Measurements from ENCODE around the gene PXDC1. TPM values are rescaled to one million over a fixed set of nuclear protein-coding genes. Genes with fewer than 3 reads are reported as not detected.

PXDC1 gene
- total RNA-seq, 1 donor from 2014 or later = 0.30 TPM

DNA sequence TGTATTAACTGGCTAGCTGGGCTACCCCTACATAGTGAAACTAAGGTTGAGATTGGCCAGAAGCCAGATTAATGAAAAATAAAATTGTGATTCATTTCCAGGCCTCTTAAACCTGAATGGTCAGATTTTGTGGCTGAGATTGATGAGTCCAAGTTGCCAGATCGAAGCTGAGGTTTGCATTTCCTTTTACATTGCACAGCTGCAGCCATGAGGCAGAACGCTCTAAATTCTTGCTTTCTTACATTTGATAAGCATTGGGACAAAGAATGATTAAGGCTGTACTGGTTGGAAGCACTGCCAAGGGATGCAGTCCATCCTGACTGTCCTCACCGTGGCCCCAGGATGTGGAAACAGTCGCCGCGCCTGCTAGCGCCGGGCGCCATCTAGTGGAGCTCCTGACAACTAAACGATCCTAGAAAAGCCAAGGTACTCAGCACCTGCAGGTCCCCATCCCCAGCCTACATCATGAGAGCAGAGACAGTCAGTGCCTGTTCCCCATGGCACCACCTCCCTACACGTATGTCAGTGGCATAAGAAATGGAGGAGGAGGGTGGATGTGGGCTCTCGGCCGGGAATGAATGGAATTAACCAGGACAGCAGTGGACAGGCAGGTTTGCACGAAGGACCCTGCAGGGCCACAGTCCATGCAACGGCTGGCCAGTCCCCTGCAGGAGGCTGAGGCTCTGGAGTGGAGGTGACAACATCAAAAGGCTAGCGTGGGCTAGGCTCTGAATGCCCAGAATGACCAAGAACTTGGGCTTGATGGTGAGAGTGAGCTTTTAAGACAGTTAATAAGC, 19.0 kb downstream of the PXDC1 start:
- H3K27ac Mint-ChIP-seq = no peak overlapping the region
- H3K9me3 Mint-ChIP-seq = no peaks in the 10 kb centered on the region
- H3K4me3 Mint-ChIP-seq = no peak overlapping the region
- no peaks in the 10 kb centered on the region for H3K36me3 Mint-ChIP-seq (ENCODE audit: low read depth)
- H3K4me1 Mint-ChIP-seq = peaks cover 2% of the 10 kb centered on the region
- H3K27me3 Mint-ChIP-seq = peaks cover 9% of the 10 kb centered on the region
- peak; percentile 88 for DNase-seq
- intact Hi-C loops (cut with micrococcal nuclease) = loop anchor here (1.0 to 2.0 kb wide), 2 partner anchors 453 to 606 kb away; no protein-coding TSS in a partner anchor

DNA sequence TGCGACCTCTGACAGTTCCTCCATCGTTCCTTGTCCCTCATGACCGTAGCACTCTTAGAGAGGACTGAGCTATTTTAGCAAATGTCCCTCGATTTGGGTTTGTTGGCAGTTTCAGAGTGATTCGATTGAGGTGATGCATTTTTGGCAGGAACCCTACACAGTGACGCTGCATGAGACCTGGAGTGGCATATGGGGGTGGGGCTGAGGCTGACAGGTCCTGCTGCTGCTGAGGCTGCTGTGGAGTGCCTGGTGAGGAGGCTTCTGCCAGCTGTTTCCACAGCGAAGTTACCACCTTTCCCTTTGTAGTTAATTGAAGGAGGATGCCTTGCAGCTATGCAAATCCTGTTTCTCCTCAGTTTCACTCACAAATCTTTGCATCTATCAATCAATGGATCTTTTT, 19.8 kb downstream of the PXDC1 start:
- Mint-ChIP-seq H3K27me3 (peaks cover 9% of the 10 kb centered on the region), H3K4me1 (peaks cover 2% of the 10 kb centered on the region), H3K4me3 (no peak overlapping the region), H3K9me3 (no peaks in the 10 kb centered on the region), H3K27ac (no peak overlapping the region), H3K36me3 (ENCODE audit: low read depth) (no peaks in the 10 kb centered on the region)
- DNase-seq = no peak
- intact Hi-C loops (cut with micrococcal nuclease) = loop anchor here (1.0 to 2.0 kb wide), 2 partner anchors 452 to 605 kb away; no protein-coding TSS in a partner anchor

DNA sequence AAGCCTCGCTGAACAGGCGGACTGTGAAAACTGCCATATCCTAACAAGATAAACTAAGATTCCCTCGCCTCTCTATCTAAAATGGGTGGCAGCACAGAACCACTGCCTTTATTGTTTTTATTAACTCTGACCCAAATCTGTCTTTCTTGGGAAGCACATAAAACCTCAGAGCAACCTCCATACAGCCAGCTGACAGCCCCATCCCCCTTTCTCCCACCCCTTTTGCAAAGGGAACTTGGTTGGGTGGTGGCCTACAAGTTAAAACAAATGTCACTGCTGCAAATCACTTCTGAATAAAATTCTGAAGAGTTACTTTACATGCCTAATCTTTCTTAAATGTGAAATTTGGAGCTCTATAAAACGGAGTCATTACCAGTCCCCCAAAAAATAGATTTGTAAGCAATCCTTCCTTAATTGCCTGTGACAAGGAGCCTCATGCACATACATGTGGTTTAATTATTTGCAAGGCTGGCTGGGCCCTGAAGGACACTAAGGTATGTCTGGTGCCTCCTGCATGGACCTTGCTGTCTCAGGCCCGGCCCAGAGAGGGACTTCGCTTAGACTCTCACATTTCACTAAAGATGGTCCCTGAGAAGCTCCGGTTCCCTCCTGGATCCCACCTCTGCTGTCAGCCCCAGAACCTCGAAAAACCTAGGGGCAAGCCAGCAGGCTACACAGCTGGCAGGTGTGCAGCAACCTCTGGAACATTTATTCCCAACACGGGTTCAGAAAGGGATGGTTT, 21.7 kb downstream of the PXDC1 start:
- H3K27me3 Mint-ChIP-seq = peaks cover 9% of the 10 kb centered on the region
- no peaks in the 10 kb centered on the region for H3K36me3 Mint-ChIP-seq (ENCODE audit: low read depth)
- peaks cover 2% of the 10 kb centered on the region for H3K4me1 Mint-ChIP-seq
- no peak for DNase-seq
- no peak overlapping the region for H3K4me3 Mint-ChIP-seq
- intact Hi-C loops (cut with micrococcal nuclease) = no loop called here
- no peaks in the 10 kb centered on the region for H3K9me3 Mint-ChIP-seq
- H3K27ac Mint-ChIP-seq = no peak overlapping the region

DNA sequence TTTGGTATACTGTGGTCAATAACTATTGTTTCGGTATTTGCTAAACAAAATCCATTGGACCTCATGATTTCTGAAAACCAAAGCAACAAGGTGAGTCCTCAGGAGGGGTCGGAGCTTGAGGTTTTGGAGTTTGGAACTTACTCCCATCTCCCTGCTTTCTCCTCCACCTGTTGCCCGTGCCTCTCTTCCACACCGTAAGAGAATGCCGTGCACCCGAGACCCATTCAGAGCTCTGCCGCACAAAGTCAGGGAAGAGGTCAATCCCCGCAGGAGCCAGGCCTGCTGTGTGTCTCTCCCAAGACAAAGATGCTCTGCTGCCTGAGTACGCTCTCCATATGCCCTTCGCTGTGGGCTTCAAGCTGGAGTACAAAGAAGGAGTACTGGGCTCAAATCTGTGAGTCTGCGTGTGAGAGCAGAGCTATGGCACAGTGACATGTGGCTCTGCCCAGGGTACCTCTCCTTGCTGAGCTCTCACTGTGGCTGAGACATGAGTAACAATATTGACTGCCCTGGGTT, 23.9 kb downstream of the PXDC1 start:
- Mint-ChIP-seq H3K27me3 (peaks cover 8% of the 10 kb centered on the region), H3K36me3 (ENCODE audit: low read depth) (no peaks in the 10 kb centered on the region), H3K9me3 (no peaks in the 10 kb centered on the region), H3K27ac (no peak overlapping the region), H3K4me1 (peaks cover 2% of the 10 kb centered on the region), H3K4me3 (no peak overlapping the region)
- intact Hi-C loops (cut with micrococcal nuclease) = no loop called here
- DNase-seq = no peak

DNA sequence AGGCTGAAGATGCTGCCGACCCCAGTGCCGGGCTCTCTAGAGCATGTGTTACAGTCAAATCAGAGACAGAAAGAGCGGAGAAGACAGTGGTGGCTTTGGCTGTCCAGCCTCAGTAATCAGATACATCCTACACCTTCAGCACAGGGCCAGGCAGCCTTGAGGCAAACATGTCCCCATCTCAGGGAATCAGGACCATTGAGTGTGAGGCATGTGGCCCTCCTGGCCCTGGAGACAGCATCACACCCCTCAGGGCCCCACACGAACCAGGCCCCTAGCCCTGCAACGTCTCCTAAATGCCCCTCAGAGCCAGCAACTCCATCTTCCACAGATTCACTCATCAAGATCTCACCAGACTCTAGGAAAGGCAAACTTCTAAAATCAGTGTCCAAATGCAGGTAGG, 24.5 kb downstream of the PXDC1 start:
- no peaks in the 10 kb centered on the region for H3K4me1 Mint-ChIP-seq
- no peak overlapping the region for H3K27ac Mint-ChIP-seq

DNA sequence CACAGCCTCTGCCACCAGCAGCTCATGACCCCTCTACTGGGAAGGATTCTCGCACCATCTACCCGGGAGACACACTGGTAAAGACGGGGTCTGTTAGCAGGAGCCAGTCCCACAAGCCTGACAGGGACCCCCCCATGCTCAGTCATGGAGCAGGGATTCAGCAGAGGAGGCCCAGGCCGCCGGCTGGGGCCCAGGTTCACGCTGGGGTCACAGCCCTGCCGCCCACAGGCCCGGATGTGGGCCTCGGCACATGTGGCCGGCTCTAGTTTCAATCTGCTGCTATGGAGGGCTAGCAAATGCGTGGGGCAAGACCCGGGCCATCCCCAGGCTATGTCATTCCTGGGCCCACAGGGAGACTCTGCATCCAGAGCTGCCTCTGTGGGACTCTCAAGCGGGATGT, 25.1 kb downstream of the PXDC1 start:
- H3K4me3 Mint-ChIP-seq = no peak overlapping the region
- H3K4me1 Mint-ChIP-seq = no peaks in the 10 kb centered on the region
- no peaks in the 10 kb centered on the region for H3K9me3 Mint-ChIP-seq
- no peak for DNase-seq
- no peaks in the 10 kb centered on the region for H3K27me3 Mint-ChIP-seq
- intact Hi-C loops (cut with micrococcal nuclease) = no loop called here
- H3K27ac Mint-ChIP-seq = no peak overlapping the region
- H3K36me3 Mint-ChIP-seq (ENCODE audit: low read depth) = no peaks in the 10 kb centered on the region

More for the DNA sequence above, 24.5 kb downstream of the PXDC1 start:
- Mint-ChIP-seq H3K36me3 (ENCODE audit: low read depth) (no peaks in the 10 kb centered on the region), H3K9me3 (no peaks in the 10 kb centered on the region), H3K4me3 (no peak overlapping the region), H3K27me3 (peaks cover 4% of the 10 kb centered on the region)
- no peak for DNase-seq
- intact Hi-C loops (cut with micrococcal nuclease) = no loop called here

- Mint-ChIP-seq H3K27ac (no peak overlapping the region), H3K4me1 (no peaks in the 10 kb centered on the region), H3K27me3 (no peaks in the 10 kb centered on the region), H3K36me3 (ENCODE audit: low read depth) (no peaks in the 10 kb centered on the region), H3K4me3 (no peak overlapping the region), H3K9me3 (no peaks in the 10 kb centered on the region)
- intact Hi-C loops (cut with micrococcal nuclease) = no loop called here
- DNase-seq = no peak
Measured at GRCh38 chr6:3725145-3726047, 26.1 kb downstream of the PXDC1 start.

- Mint-ChIP-seq H3K27ac (no peak overlapping the region), H3K36me3 (ENCODE audit: low read depth) (no peaks in the 10 kb centered on the region), H3K4me3 (no peak overlapping the region), H3K9me3 (no peaks in the 10 kb centered on the region), H3K27me3 (no peaks in the 10 kb centered on the region), H3K4me1 (no peaks in the 10 kb centered on the region)
- no peak for DNase-seq
- intact Hi-C loops (cut with micrococcal nuclease) = no loop called here
Measured at GRCh38 chr6:3724451-3725144, 26.9 kb downstream of the PXDC1 start.

- Mint-ChIP-seq H3K27ac (no peak overlapping the region), H3K4me1 (no peaks in the 10 kb centered on the region), H3K9me3 (no peaks in the 10 kb centered on the region), H3K4me3 (no peak overlapping the region), H3K36me3 (ENCODE audit: low read depth) (no peaks in the 10 kb centered on the region), H3K27me3 (no peaks in the 10 kb centered on the region)
- no peak for DNase-seq
- intact Hi-C loops (cut with micrococcal nuclease) = no loop called here
Measured at GRCh38 chr6:3723966-3724365, 27.5 kb downstream of the PXDC1 start.

GRCh38 chr6:3723251-3723650, 28.3 kb downstream of the PXDC1 start:
- H3K4me1 Mint-ChIP-seq = no peaks in the 10 kb centered on the region
- no peaks in the 10 kb centered on the region for H3K36me3 Mint-ChIP-seq (ENCODE audit: low read depth)
- H3K27ac Mint-ChIP-seq = no peak overlapping the region
- H3K9me3 Mint-ChIP-seq = no peaks in the 10 kb centered on the region
- H3K4me3 Mint-ChIP-seq = no peak overlapping the region
- H3K27me3 Mint-ChIP-seq = no peaks in the 10 kb centered on the region
- DNase-seq = no peak
- intact Hi-C loops (cut with micrococcal nuclease) = no loop called here

DNA sequence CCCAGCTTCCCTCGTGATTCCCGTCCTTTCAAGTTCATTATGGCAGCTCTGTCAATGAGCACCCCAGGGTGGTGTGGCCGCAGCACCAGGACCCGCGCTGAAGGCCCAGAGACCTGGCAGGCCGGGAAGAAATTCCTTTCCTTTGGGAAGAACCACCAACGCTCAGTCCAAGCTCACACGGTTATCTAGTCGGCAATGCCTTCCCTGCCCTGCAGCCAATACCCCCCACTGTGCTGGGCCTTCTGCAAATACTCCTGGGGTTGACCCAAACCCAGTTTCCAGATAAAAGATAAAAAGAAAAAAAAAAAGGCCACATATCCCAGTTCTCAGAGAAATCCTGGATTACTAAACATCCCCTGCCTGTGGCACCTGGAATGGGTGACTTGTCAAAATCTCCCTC, 28.7 kb downstream of the PXDC1 start:
- Mint-ChIP-seq H3K27me3 (no peaks in the 10 kb centered on the region), H3K4me1 (no peaks in the 10 kb centered on the region), H3K36me3 (ENCODE audit: low read depth) (no peaks in the 10 kb centered on the region), H3K27ac (no peak overlapping the region), H3K9me3 (no peaks in the 10 kb centered on the region), H3K4me3 (no peak overlapping the region)
- no peak for DNase-seq
- intact Hi-C loops (cut with micrococcal nuclease) = no loop called here

- Mint-ChIP-seq H3K4me1 (no peaks in the 10 kb centered on the region), H3K36me3 (ENCODE audit: low read depth) (no peaks in the 10 kb centered on the region), H3K27me3 (no peaks in the 10 kb centered on the region), H3K9me3 (no peaks in the 10 kb centered on the region), H3K27ac (no peak overlapping the region), H3K4me3 (no peak overlapping the region)
- intact Hi-C loops (cut with micrococcal nuclease) = no loop called here
- no peak for DNase-seq
Measured at GRCh38 chr6:3721810-3722621, 29.5 kb downstream of the PXDC1 start.

Measured in activated CD4-positive, alpha-beta T cell treated with anti-CD3 and anti-CD28 coated beads, Interleukin-2, amount 10 ng/mL, durations not matched to agents 24 days and 14 days (primary cell).